Frontal cortex (tissue), 1 donor: ENCODE results near the gene DSE. TPM values are rescaled to one million over a fixed set of nuclear protein-coding genes. Genes with fewer than 3 reads are reported as not detected.

Experiments used
- total RNA-seq: library from RNA; depleted of rRNA; stranded (reverse); fragments of >200 nt; gene quantifications from one replicate; pipeline ENCODE4 v1.2.3, GENCODE V29; 2014

The DSE gene
- total RNA-seq, 1 donor from 2014 or later, result 20.4 TPM

Other genes starting within 250 kb of the DSE start
- not detected for gene COL10A1, start 244.8 kb upstream of the DSE start, total RNA-seq
- 85.2 TPM for gene TSPYL4, start 116.9 kb upstream of the DSE start, total RNA-seq
- 220 TPM for gene TSPYL1, start 91.0 kb upstream of the DSE start, total RNA-seq
- gene CALHM6, start 90.4 kb downstream of the DSE start, total RNA-seq, result 4.5 TPM
- gene CALHM5, start 140.7 kb downstream of the DSE start, total RNA-seq, result 0.41 TPM
- gene TRAPPC3L, start 174.7 kb downstream of the DSE start, total RNA-seq, result under 0.01 TPM
- not detected for gene CALHM4, start 182.8 kb downstream of the DSE start, total RNA-seq
- gene RWDD1, start 200.6 kb downstream of the DSE start, total RNA-seq, result 26.5 TPM
- 1.6 TPM for gene RSPH4A, start 245.5 kb downstream of the DSE start, total RNA-seq